HG03460 (cell line): Measurements from ENCODE around the gene TRPM1.
"Not testable (repeated sequence)": the region's sequence is repeated elsewhere in the genome, so short reads cannot be mapped to it uniquely, and the experiment has no call there.

Source experiments
- ATAC-seq: cut with Tn5 transposase; IDR thresholded peaks from one replicate; pipeline ENCODE4 v1.9.1; 2021; ENCODE audit not compliant: unreplicated experiment

The TRPM1 gene

GRCh38 chr15:31125061-31125460, 23.5 kb upstream of the TRPM1 start:
- ATAC-seq, result no peak

GRCh38 chr15:31116423-31117030, 15.0 kb upstream of the TRPM1 start:
- ATAC-seq, result no peak

GRCh38 chr15:31111091-31111647, 9.6 kb upstream of the TRPM1 start:
- ATAC-seq, result no peak

- no peak for ATAC-seq
Observed at GRCh38 chr15:31108836-31109235, 7.3 kb upstream of the TRPM1 start.

GRCh38 chr15:31106495-31107300, 5.2 kb upstream of the TRPM1 start:
- ATAC-seq, result no peak

GRCh38 chr15:31104003-31104402, 2.5 kb upstream of the TRPM1 start:
- no peak for ATAC-seq

- ATAC-seq, result no peak
Observed at GRCh38 chr15:31102374-31103342, 1.1 kb upstream of the TRPM1 start.

GRCh38 chr15:31102039-31102321, 455 bp upstream of the TRPM1 start:
- ATAC-seq, result no peak

GRCh38 chr15:31100738-31101137, 787 bp downstream of the TRPM1 start:
- no peak for ATAC-seq

GRCh38 chr15:31098953-31099740, 2.4 kb downstream of the TRPM1 start:
- ATAC-seq, result no peak

- no peak for ATAC-seq
Observed at GRCh38 chr15:31098491-31098917, 3.0 kb downstream of the TRPM1 start.

- no peak for ATAC-seq
Observed at GRCh38 chr15:31096563-31096962, 5.0 kb downstream of the TRPM1 start.

GRCh38 chr15:31091481-31091880, 10.0 kb downstream of the TRPM1 start:
- ATAC-seq, result no peak

GRCh38 chr15:31090766-31091165, 10.8 kb downstream of the TRPM1 start:
- ATAC-seq, result no peak

- ATAC-seq, result no peak
Observed at GRCh38 chr15:31089368-31090047, 12.0 kb downstream of the TRPM1 start.

GRCh38 chr15:31088672-31089367, 12.7 kb downstream of the TRPM1 start:
- no peak for ATAC-seq

- not testable (repeated sequence) for ATAC-seq
Observed at GRCh38 chr15:31088041-31088440, 13.5 kb downstream of the TRPM1 start.

- no peak for ATAC-seq
Observed at GRCh38 chr15:31086344-31086743, 15.2 kb downstream of the TRPM1 start.

GRCh38 chr15:31085359-31085758, 16.2 kb downstream of the TRPM1 start:
- ATAC-seq, result no peak
